ENCODE data around the gene PDP2. TPM values are rescaled to one million over a fixed set of nuclear protein-coding genes. Genes with fewer than 3 reads are reported as not detected.

The PDP2 gene
- total and polyA plus RNA-seq, 2 of the 4 experiments (the other 2 are of a cell fraction): 5.3 to 16.8 TPM

GRCh38 chr16:66840883-66841282 lies 39.4 kb upstream of the PDP2 start:
- BruUV-seq (replicated peaks): no TSS peak
- 0 out of 2 replicates have a peak, but pooled peaks cover 3% of the 10 kb centered on the region for H3K9me1 ChIP-seq (ENCODE audit: insufficient read depth, low read length)
- no peak overlapping the region for H3K56ac ChIP-seq (ENCODE audit: extremely low read depth, insufficient read depth, low read length)
- intact Hi-C loops (cut with micrococcal nuclease): no loop called here
- no peak overlapping the region for H2BK5ac ChIP-seq (ENCODE audit: low read depth, low read length, poor library complexity, severe bottlenecking)
- peaks cover 55% of the 10 kb centered on the region for H3K27me3 ChIP-seq (ENCODE audit: control insufficient read depth, insufficient read depth, low read length)
- no peak overlapping the region for H3K4me3 ChIP-seq (ENCODE audit: insufficient read depth, low read depth, low read length)
- WGBS, 2 experiments (ENCODE audit: extremely low coverage in 2 of 2, insufficient read length in 1 of 2): no CpG with 5 or more reads among the region's 3 CpGs
- H4K20me1 ChIP-seq (ENCODE audit: insufficient read depth, low read length): no peaks in the 10 kb centered on the region
- TF ChIP-seq CHD1 (IDR thresholded peaks at IDR 0.05; ENCODE audit: low read depth, low read length): no peak
- no peak for TF ChIP-seq POLR2A (IDR thresholded peaks at IDR 0.05; ENCODE audit: low read depth, low read length)
- H4K91ac ChIP-seq (ENCODE audit: insufficient read depth, low read depth, low read length): no peak overlapping the region
- no peak overlapping the region for H3K9ac ChIP-seq (ENCODE audit: low read depth, low read length)
- no peak overlapping the region for H2BK15ac ChIP-seq (ENCODE audit: low read depth, low read length)
- ChIA-PET POLR2A (ENCODE audit: unreplicated experiment) (no interaction called here), CTCF (interaction anchor here (3.0 kb wide), 1 partner anchor 10 kb away, joined by 13 read pairs; the partner anchor contains the start of gene NAE1)
- no peak overlapping the region for H3K23ac ChIP-seq (ENCODE audit: low read depth, low read length)
- no peak overlapping the region for H2BK20ac ChIP-seq (ENCODE audit: low read depth, low read length)
- no peak overlapping the region for H3K27ac ChIP-seq (ENCODE audit: insufficient read depth, low read length)
- H2AK5ac ChIP-seq (ENCODE audit: low read depth, low read length): no peak overlapping the region
- in situ Hi-C loops (cut with MboI; ENCODE audit: low sequenced_read_pairs): no loop called here
- H2BK120ac ChIP-seq (ENCODE audit: low read depth, low read length): no peak overlapping the region
- no peaks in the 10 kb centered on the region for H3K79me1 ChIP-seq (ENCODE audit: low read depth in 1 of 2, low read length in 2 of 2)
- dilution Hi-C loops (cut with HindIII; ENCODE audit: low sequenced_read_pairs, unreplicated experiment): no loop called here
- no peak overlapping the region for H3K14ac ChIP-seq (replicated peaks; ENCODE audit: low read depth, low read length)
- H3K9me3 ChIP-seq (ENCODE audit: control insufficient read depth, insufficient read depth, low read length): no peaks in the 10 kb centered on the region
- no peaks in the 10 kb centered on the region; the same call in 1 of the 2 replicates for H3K4me1 ChIP-seq (ENCODE audit: control insufficient read depth, insufficient read depth, low read length)
- H4K8ac ChIP-seq (ENCODE audit: low read depth in 2 of 2, low read length in 2 of 2): no peak overlapping the region
- H2AFZ ChIP-seq (replicated peaks; ENCODE audit: low read length, poor library complexity): no peak overlapping the region
- no peak overlapping the region for H4K5ac ChIP-seq (ENCODE audit: low read depth, low read length)
- no peak overlapping the region for H3K4ac ChIP-seq (ENCODE audit: low read depth, low read length)
- no peak overlapping the region for H2AK9ac ChIP-seq (replicated peaks; ENCODE audit: low read depth, low read length, poor library complexity)
- no peaks in the 10 kb centered on the region for H3K36me3 ChIP-seq (ENCODE audit: control insufficient read depth, insufficient read depth, low read length)
- DNase-seq: no peak
- ATAC-seq (ENCODE audit: low read depth): no peak
- no peak overlapping the region for H3K4me2 ChIP-seq (ENCODE audit: low read depth, low read length)
- H3K18ac ChIP-seq (ENCODE audit: low read depth, low read length): no peak overlapping the region
